Measurements from ENCODE around the gene TMTC2.

- TF ChIP-seq CTCF (IDR thresholded peaks at IDR 0.05; ENCODE audit: insufficient read depth, low read length, poor library complexity, severe bottlenecking): no peak
- TF ChIP-seq EZH2phosphoT487 (conservative IDR thresholded peaks at IDR 0.05; ENCODE audit: low read length): no peak
Observed at GRCh38 chr12:83042441-83043200, 355.9 kb downstream of the TMTC2 start.

All from SU-DHL-6 (cell line).